Stimulated activated effector memory CD8-positive, alpha-beta T cell treated with anti-CD3 and anti-CD28 coated beads, Interleukin-12 subunit alpha, Interleukin-12 subunit beta, amount 100 ng/mL, for 72 hours (primary cell): ENCODE results near the gene ELOVL1.
A peak's percentile ranks its signal among the peaks of the same experiment; 100 is the strongest.

Source experiments
- ATAC-seq: fragments of 150-1000 bp; cut with Tn5 transposase; 2 replicates; pipeline ENCODE4 v1.10.0; 2021
- DNase-seq, 2 donors: peaks; one replicate each; pipeline ENCODE4 v3.0.0; 2021 to 2022; ENCODE audit warnings: low spot score in 2 of 2
- H3K27ac Mint-ChIP-seq: one replicate; pipeline ENCODE4 v1.8.0; 2022; ENCODE audit warnings: mild to moderate bottlenecking, mixed read lengths
- H3K36me3 Mint-ChIP-seq: one replicate; pipeline ENCODE4 v1.8.0; 2022; ENCODE audit warnings: mild to moderate bottlenecking, mixed read lengths
- H3K4me1 Mint-ChIP-seq: one replicate; pipeline ENCODE4 v1.8.0; 2022; ENCODE audit warnings: mixed read lengths
- H3K4me3 Mint-ChIP-seq: one replicate; pipeline ENCODE4 v1.8.0; 2022; ENCODE audit warnings: mild to moderate bottlenecking, mixed read lengths
- H3K9me3 Mint-ChIP-seq: one replicate; pipeline ENCODE4 v1.8.0; 2022; ENCODE audit warnings: mixed read lengths

The ELOVL1 gene

GRCh38 chr1:43352881-43353280 lies 14.9 kb downstream of the ELOVL1 start:
- no peaks in the 10 kb centered on the region for H3K9me3 Mint-ChIP-seq
- H3K4me3 Mint-ChIP-seq: no peak overlapping the region
- peak overlapping the region; percentile 60 for H3K27ac Mint-ChIP-seq
- DNase-seq: no peak
- peaks cover 6% of the 10 kb centered on the region for H3K36me3 Mint-ChIP-seq
- H3K4me1 Mint-ChIP-seq: peaks cover 14% of the 10 kb centered on the region
- no peak for ATAC-seq

DNA sequence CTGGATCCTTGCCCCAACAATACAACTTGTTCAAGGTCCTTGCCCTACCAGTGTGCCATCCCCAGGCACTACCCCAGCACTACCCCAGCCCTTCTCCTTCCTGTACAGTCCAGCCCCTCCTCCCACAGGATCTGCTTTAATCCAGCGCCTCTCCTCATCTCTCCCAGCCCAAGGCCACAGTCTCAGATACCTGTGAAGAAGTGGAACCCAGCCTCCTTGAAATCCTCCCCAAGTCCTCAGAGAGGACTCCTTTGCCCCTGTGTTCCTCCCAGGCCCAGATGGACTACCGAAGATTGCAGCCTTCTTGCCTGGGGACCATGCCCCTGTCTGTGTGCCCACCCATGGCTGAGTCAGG lies 15.5 kb downstream of the ELOVL1 start:
- Mint-ChIP-seq H3K9me3 (no peaks in the 10 kb centered on the region), H3K36me3 (peaks cover 6% of the 10 kb centered on the region), H3K27ac (peak overlapping the region; percentile 60), H3K4me1 (peaks cover 12% of the 10 kb centered on the region), H3K4me3 (no peak overlapping the region)
- ATAC-seq (no peak), DNase-seq (no peak)

- H3K4me1 Mint-ChIP-seq: peaks cover 12% of the 10 kb centered on the region
- peaks cover 1% of the 10 kb centered on the region for H3K36me3 Mint-ChIP-seq
- no peak for DNase-seq
- H3K27ac Mint-ChIP-seq: peak overlapping the region; percentile 60
- ATAC-seq: no peak
- H3K9me3 Mint-ChIP-seq: no peaks in the 10 kb centered on the region
- H3K4me3 Mint-ChIP-seq: no peak overlapping the region
Observed at GRCh38 chr1:43351421-43352350, 16.1 kb downstream of the ELOVL1 start.

DNA sequence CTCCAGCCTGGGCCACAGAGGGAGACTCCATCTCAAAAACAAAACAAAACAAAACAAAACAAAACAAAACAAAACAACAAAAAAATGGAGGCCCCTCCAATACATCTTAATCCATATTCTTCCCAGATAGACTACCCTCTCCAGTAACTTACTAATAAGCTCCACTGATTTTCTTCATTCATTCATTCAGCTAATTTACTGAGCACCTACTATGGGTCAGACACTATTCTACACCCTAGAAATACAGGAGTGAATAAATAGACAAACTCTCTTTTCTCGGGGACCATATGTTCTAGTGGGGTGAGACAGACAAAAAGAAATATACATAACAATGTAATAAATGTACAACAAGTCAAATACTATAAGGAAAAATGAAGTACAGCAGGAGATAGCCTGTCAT lies 16.8 kb downstream of the ELOVL1 start:
- DNase-seq (no peak), ATAC-seq (no peak)
- Mint-ChIP-seq H3K4me3 (no peak overlapping the region), H3K36me3 (no peaks in the 10 kb centered on the region), H3K9me3 (no peaks in the 10 kb centered on the region), H3K27ac (no peak overlapping the region), H3K4me1 (peaks cover 12% of the 10 kb centered on the region)

DNA sequence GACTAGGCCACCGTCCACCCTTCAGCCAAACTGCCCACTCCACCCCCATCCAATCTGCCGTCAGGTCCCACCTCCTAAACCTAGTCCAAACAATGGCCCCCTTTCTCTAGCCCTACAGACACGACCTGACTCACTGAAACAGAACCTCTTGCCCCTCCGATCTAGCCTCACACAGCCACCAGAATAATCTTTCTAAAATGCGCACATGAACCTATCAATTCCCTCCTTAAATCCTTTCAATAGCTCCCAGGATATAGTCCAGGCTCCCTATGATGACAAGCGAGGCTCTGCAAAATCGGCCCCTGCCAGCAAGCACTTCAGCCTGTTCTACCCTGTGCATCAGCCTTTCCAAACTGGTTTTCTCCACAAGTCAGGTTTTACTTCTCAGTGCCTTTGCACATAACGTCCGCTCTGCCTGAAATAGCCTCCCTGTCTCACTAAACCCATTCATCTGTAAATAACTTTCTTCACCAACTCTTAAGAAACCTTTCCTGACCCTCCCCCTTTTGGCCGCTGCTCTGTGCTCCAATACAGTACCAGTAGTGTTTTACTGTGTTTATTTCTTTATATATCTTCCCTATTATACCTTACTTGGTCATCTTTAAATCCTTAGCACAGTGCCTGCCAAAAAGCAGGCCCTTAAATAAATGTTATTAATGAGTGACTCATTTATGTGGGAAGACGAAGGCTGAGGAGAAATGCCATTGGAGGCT lies 18.1 kb downstream of the ELOVL1 start:
- DNase-seq (no peak), ATAC-seq (no peak)
- no peaks in the 10 kb centered on the region for H3K36me3 Mint-ChIP-seq
- H3K4me1 Mint-ChIP-seq: peaks cover 18% of the 10 kb centered on the region
- no peaks in the 10 kb centered on the region for H3K9me3 Mint-ChIP-seq
- H3K4me3 Mint-ChIP-seq: peak overlapping the region; percentile 64
- peak overlapping the region; percentile 80 for H3K27ac Mint-ChIP-seq

DNA sequence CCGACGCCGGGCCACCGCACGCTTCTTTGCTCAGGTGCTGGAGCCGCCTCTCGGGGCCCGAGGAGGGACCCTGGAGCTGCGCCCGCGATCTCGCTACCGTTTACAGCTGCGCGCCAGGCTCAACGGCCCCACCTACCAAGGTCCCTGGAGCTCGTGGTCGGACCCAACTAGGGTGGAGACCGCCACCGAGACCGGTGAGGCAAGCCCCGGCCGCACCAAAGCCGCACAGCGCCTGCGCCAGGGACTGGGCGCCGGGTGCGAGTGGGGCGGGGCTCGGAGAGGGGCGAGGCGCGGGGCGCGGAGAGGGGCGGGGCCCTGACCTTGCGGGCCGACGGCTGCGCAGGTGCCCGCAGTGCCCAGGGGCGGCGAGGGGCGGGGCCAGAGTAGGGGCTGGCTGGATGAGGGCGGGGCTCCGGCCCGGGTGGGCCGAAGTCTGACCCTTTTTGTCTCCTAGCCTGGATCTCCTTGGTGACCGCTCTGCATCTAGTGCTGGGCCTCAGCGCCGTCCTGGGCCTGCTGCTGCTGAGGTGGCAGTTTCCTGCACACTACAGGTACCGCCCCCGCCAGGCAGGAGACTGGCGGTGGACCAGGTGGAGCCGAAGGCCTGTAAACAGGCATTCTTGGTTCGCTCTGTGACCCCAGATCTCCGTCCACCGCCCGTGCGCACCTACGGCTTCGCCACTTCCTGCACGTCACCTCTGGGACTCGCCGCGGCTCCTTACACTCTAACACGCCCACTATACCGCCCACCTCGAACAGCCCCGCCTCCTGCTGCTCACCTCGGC lies 18.8 kb downstream of the ELOVL1 start:
- Mint-ChIP-seq H3K27ac (peak overlapping the region; percentile 80), H3K9me3 (no peaks in the 10 kb centered on the region), H3K4me3 (peak overlapping the region; percentile 64), H3K4me1 (peaks cover 18% of the 10 kb centered on the region), H3K36me3 (no peaks in the 10 kb centered on the region)
- DNase-seq (peak; percentile 47 to 68), ATAC-seq (peak; percentile 86)

- Mint-ChIP-seq H3K4me3 (peak overlapping the region; percentile 64), H3K27ac (no peak overlapping the region)
- no peak for ATAC-seq
Observed at GRCh38 chr1:43348343-43348808, 19.4 kb downstream of the ELOVL1 start.

DNA sequence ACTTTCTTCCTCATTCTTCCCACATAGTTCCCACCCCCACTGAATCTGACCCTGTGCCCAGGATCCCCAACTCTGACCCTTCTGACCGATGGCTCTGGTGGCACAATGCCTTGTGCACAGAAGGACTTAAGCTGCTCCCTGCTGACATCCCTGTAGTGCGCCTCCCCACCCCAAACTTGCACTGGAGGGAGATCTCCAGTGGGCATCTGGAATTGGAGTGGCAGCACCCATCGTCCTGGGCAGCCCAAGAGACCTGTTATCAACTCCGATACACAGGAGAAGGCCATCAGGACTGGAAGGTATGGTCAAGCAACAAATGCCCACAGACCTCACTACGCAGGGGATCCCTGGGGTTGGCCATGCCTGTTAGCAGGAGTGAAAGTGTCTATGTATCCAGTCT lies 21.2 kb downstream of the ELOVL1 start:
- H3K36me3 Mint-ChIP-seq: no peaks in the 10 kb centered on the region
- no peaks in the 10 kb centered on the region for H3K9me3 Mint-ChIP-seq
- H3K27ac Mint-ChIP-seq: no peak overlapping the region
- no peak for ATAC-seq
- H3K4me3 Mint-ChIP-seq: no peak overlapping the region
- peaks cover 18% of the 10 kb centered on the region for H3K4me1 Mint-ChIP-seq
- no peak for DNase-seq

More at GRCh38 chr1:43348343-43348808, 19.4 kb downstream of the ELOVL1 start:
- H3K36me3 Mint-ChIP-seq: no peaks in the 10 kb centered on the region
- no peak for DNase-seq
- peaks cover 18% of the 10 kb centered on the region for H3K4me1 Mint-ChIP-seq
- H3K9me3 Mint-ChIP-seq: no peaks in the 10 kb centered on the region

GRCh38 chr1:43345120-43345519 lies 22.7 kb downstream of the ELOVL1 start:
- ATAC-seq (peak; percentile 69), DNase-seq (no peak)
- no peak overlapping the region for H3K27ac Mint-ChIP-seq
- peaks cover 16% of the 10 kb centered on the region for H3K4me1 Mint-ChIP-seq
- H3K9me3 Mint-ChIP-seq: no peaks in the 10 kb centered on the region
- H3K36me3 Mint-ChIP-seq: no peaks in the 10 kb centered on the region
- H3K4me3 Mint-ChIP-seq: no peak overlapping the region

DNA sequence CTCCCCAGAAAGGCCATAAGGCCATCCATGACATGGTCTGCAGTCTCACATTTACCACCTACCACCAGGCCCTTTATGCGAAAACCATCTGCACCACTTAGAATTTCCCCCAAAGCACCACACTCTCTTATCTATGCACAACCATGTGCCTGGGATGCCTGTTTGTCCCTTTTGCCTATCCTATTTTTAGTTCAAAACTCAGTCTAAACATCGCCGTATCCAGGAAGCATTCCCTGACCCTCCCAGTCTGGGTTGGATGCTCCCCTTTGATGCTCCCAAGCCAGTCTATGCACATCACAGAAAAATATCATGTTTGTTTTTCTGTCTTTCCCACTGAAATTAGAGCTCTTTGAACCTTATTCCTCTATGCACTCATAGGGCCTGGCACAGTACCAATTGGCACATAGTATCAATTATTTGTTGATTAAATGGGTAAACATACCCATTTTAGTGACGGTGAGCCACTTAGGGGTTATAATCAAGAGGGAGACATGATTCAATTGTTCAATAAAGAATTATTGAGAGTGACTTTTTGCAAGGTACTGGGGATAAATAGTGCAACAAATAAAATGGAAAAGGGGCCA lies 23.5 kb downstream of the ELOVL1 start:
- Mint-ChIP-seq H3K4me1 (peaks cover 9% of the 10 kb centered on the region), H3K4me3 (no peak overlapping the region), H3K9me3 (no peaks in the 10 kb centered on the region), H3K36me3 (no peaks in the 10 kb centered on the region), H3K27ac (no peak overlapping the region)
- ATAC-seq (no peak), DNase-seq (no peak)

DNA sequence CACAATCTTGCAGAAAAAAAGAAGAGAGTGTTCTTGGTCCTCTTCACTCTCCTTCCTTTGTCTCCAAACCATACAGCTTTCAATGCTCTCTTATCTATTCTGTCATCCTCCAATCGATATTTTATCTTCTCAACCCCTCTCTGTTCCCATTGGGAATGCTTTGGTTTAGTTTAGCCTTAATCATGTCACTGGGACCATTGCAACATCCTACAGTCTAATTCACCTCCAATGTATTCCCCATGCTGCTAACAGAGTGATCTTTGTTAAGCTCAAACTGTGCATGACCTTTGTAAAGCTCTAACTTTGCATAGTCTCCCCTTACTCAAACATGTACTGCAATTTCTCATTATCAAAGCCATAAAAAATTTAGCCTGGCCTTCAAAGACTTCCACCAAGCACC lies 27.3 kb downstream of the ELOVL1 start:
- no peak overlapping the region for H3K4me3 Mint-ChIP-seq
- H3K4me1 Mint-ChIP-seq: peaks cover 6% of the 10 kb centered on the region
- no peak overlapping the region for H3K27ac Mint-ChIP-seq
- DNase-seq (no peak), ATAC-seq (no peak)
- no peaks in the 10 kb centered on the region for H3K36me3 Mint-ChIP-seq
- H3K9me3 Mint-ChIP-seq: no peaks in the 10 kb centered on the region

- Mint-ChIP-seq H3K4me3 (no peak overlapping the region), H3K9me3 (no peaks in the 10 kb centered on the region), H3K4me1 (no peaks in the 10 kb centered on the region), H3K27ac (no peak overlapping the region), H3K36me3 (no peaks in the 10 kb centered on the region)
- no peak for ATAC-seq
- no peak for DNase-seq
Observed at GRCh38 chr1:43339584-43340232, 28.1 kb downstream of the ELOVL1 start.

DNA sequence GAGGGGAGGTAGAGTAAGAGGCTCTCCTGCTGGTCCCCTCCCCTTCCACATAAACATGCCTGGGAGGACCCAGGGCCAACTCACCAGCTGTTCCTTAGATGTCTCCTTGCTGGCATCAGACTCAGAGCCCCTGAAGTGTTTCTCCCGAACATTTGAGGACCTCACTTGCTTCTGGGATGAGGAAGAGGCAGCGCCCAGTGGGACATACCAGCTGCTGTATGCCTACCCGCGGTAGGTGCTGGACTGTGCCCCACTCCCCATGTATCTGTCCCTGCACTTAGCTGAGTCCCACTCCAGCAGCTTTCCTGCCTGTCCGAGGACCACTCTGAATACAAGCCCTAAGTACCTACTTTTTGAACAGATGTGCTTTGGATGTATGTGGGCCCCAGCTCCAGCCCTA lies 29.8 kb downstream of the ELOVL1 start:
- H3K36me3 Mint-ChIP-seq: no peaks in the 10 kb centered on the region
- H3K4me3 Mint-ChIP-seq: no peak overlapping the region
- DNase-seq (no peak), ATAC-seq (no peak)
- no peaks in the 10 kb centered on the region for H3K9me3 Mint-ChIP-seq
- H3K27ac Mint-ChIP-seq: no peak overlapping the region
- H3K4me1 Mint-ChIP-seq: no peaks in the 10 kb centered on the region

GRCh38 chr1:43337588-43337987 lies 30.2 kb downstream of the ELOVL1 start, which contains the start of gene MPL:
TSS of gene MPL (plus strand) at chr1:43337818. CDS start at chr1:43337849, 31 bp downstream.
- ATAC-seq (peak; percentile 26), DNase-seq (no peak)
- Mint-ChIP-seq H3K36me3 (no peaks in the 10 kb centered on the region), H3K4me1 (no peaks in the 10 kb centered on the region), H3K27ac (peak within 1 kb of the TSS; percentile 38), H3K9me3 (no peaks in the 10 kb centered on the region), H3K4me3 (no peak within 1 kb of the TSS)
